GM21381 (cell line): ENCODE measurements around the gene SPAG17.
"Not testable (repeated sequence)": the region's sequence is repeated elsewhere in the genome, so short reads cannot be mapped to it uniquely, and the experiment has no call there.

ENCODE experiments used
- ATAC-seq: cut with Tn5 transposase; IDR thresholded peaks from one replicate; pipeline ENCODE4 v1.9.1; 2021; ENCODE audit warnings: mild to moderate bottlenecking, moderate library complexity; ENCODE audit not compliant: unreplicated experiment

The SPAG17 gene

GRCh38 chr1:117985973-117986372 lies 199.1 kb downstream of the SPAG17 start:
- ATAC-seq = no peak

DNA sequence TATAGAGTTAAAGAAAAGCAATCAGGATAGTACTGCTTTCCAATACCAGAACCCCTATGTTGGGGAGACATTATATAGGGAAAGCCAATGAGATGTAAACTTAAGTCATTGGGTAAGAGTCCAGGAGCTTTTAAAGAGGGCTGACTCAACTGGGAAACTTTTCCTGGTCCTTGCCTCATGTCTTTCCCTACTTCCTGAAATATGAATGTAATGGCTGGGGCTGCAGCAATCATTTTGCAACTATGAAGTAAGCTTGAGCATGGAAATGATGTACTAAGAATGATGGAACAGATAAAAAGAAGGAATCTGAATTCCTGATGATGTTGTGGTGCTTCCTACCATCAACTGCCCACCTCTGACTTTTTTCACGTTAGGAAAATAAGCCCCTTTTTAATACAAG lies 199.8 kb downstream of the SPAG17 start:
- ATAC-seq = no peak

GRCh38 chr1:117981455-117982192 lies 203.4 kb downstream of the SPAG17 start:
- no peak for ATAC-seq

GRCh38 chr1:117976381-117976780 lies 208.6 kb downstream of the SPAG17 start:
- ATAC-seq = no peak

- no peak for ATAC-seq
Measured at GRCh38 chr1:117971777-117972176, 213.3 kb downstream of the SPAG17 start.

- ATAC-seq = no peak
Measured at GRCh38 chr1:117970252-117970651, 214.8 kb downstream of the SPAG17 start.

- no peak for ATAC-seq
Measured at GRCh38 chr1:117967881-117968280, 217.1 kb downstream of the SPAG17 start.

- no peak for ATAC-seq
Measured at GRCh38 chr1:117967477-117967876, 217.6 kb downstream of the SPAG17 start.

GRCh38 chr1:117964290-117965038 lies 220.6 kb downstream of the SPAG17 start:
- ATAC-seq = no peak

- no peak for ATAC-seq
Measured at GRCh38 chr1:117959364-117959763, 225.7 kb downstream of the SPAG17 start.

- no peak for ATAC-seq
Measured at GRCh38 chr1:117952386-117952785, 232.6 kb downstream of the SPAG17 start.

- ATAC-seq = no peak
Measured at GRCh38 chr1:117942293-117942692, 242.7 kb downstream of the SPAG17 start.

DNA sequence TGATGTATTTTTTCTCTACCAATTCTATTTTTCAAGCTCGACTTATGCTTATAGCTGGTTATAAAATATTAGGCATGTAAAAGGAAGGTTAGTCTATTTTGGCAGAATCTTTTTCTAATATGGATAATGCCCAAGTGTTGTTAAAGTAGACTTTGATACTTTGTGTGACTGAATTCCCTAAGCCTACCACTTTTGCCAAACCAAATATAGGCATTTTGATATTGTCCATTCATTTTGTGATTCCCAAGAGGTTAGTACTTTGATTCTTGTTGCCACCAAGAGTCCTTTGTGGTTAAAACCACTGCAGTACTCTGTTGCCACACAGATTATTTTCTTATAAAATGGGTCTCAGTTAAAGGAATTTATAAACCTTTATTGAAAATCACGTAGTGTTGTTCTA lies 251.3 kb downstream of the SPAG17 start:
- no peak for ATAC-seq

- ATAC-seq = no peak
Measured at GRCh38 chr1:117932576-117932975, 252.5 kb downstream of the SPAG17 start.

GRCh38 chr1:117930484-117930883 lies 254.5 kb downstream of the SPAG17 start:
- ATAC-seq = no peak

DNA sequence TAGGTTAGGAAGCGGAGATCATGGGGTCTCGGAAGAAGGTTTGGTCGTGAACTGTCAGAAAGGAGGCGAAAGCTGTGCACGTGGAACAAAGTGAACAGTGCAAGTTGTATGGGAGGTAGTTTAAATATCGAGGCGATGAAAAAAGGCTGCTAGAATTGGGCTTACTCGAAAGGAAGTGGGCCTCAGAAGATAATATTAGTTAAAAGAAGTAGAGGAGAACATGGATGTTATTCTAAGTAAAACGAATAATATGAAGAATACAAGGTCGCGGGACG lies 254.9 kb downstream of the SPAG17 start:
- no peak for ATAC-seq

GRCh38 chr1:117929343-117930172 lies 255.5 kb downstream of the SPAG17 start, which contains the start of the genes GDAP2 and WDR3:
GDAP2 (minus strand) TSS chr1:117929621; CDS start chr1:117920357, 9,264 bp downstream.
WDR3 (plus strand) TSS chr1:117929739; CDS start chr1:117933320, 3,581 bp downstream.
- ATAC-seq = peak; percentile 96

DNA sequence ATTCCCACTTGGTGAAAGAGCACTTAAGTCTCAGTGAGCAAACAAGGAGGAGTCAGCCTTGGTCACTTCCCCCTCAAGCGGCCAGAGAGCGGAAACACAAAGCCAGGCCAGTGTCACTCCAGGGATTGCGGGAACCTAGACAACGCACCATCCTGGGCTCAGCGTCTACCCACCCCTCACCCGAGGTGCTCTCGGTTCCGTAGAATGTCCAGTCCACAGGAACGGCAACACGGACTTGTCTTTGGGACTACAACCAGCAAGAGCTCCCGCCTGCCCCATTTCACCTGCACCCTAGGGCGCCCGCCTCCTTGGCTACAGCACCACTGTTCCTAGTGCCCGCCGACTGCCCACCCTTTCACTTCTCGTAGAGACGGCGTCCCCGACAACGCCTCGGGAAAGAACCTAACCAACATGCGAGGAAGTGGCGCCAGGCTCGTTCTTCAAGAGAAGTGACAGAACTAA lies 256.1 kb downstream of the SPAG17 start:
- peak; percentile 33 for ATAC-seq

- ATAC-seq = no peak
Measured at GRCh38 chr1:117925981-117926380, 259.0 kb downstream of the SPAG17 start.

- not testable (repeated sequence) for ATAC-seq
Measured at GRCh38 chr1:117922717-117923116, 262.3 kb downstream of the SPAG17 start.

DNA sequence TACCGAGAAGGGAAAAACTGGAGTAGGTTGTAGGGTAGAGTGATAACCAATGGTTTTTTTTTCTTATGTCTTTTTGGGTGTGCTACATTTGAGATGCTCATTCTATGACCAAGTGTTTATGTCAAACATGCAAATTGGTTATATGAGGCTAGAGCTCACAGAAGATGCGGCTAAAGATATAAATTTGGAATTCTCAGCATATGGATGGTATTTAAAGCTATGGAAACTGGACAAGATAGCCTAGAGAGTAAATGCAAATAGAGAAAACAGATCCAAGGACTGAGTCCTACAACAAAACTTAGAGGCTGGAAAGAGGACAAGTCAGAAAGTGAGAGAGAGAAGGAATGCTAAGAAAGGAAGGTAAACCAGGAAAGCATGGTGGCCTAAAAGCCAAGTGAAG lies 263.0 kb downstream of the SPAG17 start:
- ATAC-seq = no peak
